ENCODE data around the gene SINHCAF.

The SINHCAF gene

DNA sequence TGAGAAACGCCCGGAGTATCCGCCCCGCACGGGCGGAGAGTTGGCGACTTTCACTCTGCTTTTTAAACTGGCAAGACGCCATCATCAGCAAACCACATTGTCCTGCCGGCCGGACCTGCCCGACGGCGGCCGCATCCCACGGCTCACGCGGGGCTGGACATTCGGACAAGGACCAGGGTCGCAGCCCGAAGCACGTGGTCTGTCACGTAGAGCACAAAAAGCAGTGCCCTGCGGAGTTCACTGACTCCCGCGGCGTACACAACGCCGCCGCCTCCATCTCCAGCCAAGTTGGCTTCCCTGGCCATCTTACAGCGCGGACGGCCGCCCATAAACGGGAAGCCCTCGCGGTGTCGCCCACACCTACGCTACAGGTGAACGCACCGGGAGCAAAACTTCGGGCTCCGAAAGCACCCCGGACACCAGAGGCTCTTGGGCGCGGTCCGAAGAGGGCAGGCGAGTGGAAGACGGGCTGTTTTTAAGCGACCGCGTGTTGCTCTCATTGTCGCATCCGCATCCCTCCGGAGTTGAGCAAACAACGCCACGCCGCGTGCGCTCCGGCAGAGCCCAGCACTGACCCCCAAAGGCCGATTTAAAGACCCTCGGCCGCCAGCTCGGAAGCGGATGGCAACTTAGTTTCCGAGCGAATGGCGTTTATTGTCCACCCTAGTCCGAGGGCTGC, 966 bp downstream of the SINHCAF start:
- no peaks in the 10 kb centered on the region for H3K9me2 ChIP-seq (replicated peaks; ENCODE audit: control insufficient read depth, low read length)
- peaks cover 43% of the 10 kb centered on the region for H3K4me1 ChIP-seq (ENCODE audit: control insufficient read depth, low read length)
- H3K27me3 ChIP-seq (ENCODE audit: control insufficient read depth, low read length) = no peaks in the 10 kb centered on the region

DNA sequence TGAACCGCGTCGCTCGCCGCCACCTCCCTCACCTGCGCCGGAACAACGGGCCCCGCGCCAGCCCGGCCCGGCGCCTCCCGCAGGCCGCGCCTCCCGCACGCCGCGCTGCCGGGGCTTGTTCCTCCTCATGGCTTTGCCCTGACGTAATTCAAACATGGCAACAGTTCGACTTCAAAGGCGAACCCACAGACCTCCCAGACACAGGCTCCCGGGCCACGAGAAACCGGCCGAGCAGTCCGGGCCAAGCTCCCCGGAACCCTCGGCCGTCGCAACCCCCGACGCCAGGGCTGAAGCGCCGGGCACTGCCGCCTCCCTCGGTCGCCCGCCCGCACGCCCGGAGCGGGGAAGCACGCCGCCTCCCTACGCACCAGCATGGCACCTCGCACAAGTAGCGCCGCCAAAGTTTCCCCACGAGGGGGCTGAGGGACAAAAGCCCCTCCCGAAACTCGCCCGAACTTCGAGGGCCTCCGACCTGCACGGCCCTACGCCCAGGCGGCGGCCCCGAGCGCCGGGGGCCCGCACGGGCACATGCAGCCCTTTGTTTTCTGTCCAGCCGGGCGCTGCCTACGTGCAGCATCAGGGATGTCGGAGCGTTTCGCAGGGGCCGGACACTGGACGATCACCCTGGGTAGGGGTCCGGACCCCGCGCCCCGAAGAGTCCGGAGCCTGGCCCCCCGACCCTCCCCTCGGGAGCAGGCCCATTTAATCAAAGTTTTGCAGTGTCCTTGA, 1.7 kb downstream of the SINHCAF start:
- H3K4me3 ChIP-seq (ENCODE audit: low read length) = peak overlapping the region; percentile 87
- H3K36me3 ChIP-seq (ENCODE audit: control insufficient read depth, low read length) = peaks cover 49% of the 10 kb centered on the region
- TF ChIP-seq, protein P1, sequence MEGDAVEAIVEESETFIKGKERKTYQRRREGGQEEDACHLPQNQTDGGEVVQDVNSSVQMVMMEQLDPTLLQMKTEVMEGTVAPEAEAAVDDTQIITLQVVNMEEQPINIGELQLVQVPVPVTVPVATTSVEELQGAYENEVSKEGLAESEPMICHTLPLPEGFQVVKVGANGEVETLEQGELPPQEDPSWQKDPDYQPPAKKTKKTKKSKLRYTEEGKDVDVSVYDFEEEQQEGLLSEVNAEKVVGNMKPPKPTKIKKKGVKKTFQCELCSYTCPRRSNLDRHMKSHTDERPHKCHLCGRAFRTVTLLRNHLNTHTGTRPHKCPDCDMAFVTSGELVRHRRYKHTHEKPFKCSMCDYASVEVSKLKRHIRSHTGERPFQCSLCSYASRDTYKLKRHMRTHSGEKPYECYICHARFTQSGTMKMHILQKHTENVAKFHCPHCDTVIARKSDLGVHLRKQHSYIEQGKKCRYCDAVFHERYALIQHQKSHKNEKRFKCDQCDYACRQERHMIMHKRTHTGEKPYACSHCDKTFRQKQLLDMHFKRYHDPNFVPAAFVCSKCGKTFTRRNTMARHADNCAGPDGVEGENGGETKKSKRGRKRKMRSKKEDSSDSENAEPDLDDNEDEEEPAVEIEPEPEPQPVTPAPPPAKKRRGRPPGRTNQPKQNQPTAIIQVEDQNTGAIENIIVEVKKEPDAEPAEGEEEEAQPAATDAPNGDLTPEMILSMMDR (IDR thresholded peaks at IDR 0.05; ENCODE audit: low read depth, low read length, poor library complexity, severe bottlenecking) = no peak
- no peak for TF ChIP-seq EZH2phosphoT487 (IDR thresholded peaks at IDR 0.05; ENCODE audit: borderline replicate concordance, low read length)
- H3K9me2 ChIP-seq (replicated peaks; ENCODE audit: control insufficient read depth, low read length) = no peaks in the 10 kb centered on the region
- peaks cover 69% of the 10 kb centered on the region for H3K79me2 ChIP-seq (ENCODE audit: control insufficient read depth, low read length)
- H4K20me1 ChIP-seq (ENCODE audit: control insufficient read depth, insufficient read depth, low read depth, low read length) = peaks cover 23% of the 10 kb centered on the region; the same call in 1 of the 2 replicates
- H3K4me2 ChIP-seq (ENCODE audit: low read length) = peak overlapping the region; percentile 86
- H3F3A ChIP-seq (ENCODE audit: control insufficient read depth, insufficient read depth) = peaks cover 15% of the 10 kb centered on the region
- H3K27me3 ChIP-seq (ENCODE audit: control insufficient read depth, low read length) = no peaks in the 10 kb centered on the region
- H3K4me1 ChIP-seq (ENCODE audit: control insufficient read depth, low read length) = peaks cover 50% of the 10 kb centered on the region
- no peaks in the 10 kb centered on the region for H3K9me3 ChIP-seq (ENCODE audit: control insufficient read depth, insufficient read depth, low read length)
- peak overlapping the region; percentile 72 for H3K27ac ChIP-seq (ENCODE audit: low read depth, low read length)

More for the DNA sequence above, 966 bp downstream of the SINHCAF start:
- peak overlapping the region; percentile 86 for H3K4me2 ChIP-seq (ENCODE audit: low read length)
- H3F3A ChIP-seq (ENCODE audit: control insufficient read depth, insufficient read depth) = peaks cover 9% of the 10 kb centered on the region
- H3K27ac ChIP-seq (ENCODE audit: low read depth, low read length) = peak overlapping the region; percentile 72
- TF ChIP-seq, protein P1 (IDR thresholded peaks at IDR 0.05; ENCODE audit: low read depth, low read length, poor library complexity, severe bottlenecking) = no peak
- TF ChIP-seq EZH2phosphoT487 (IDR thresholded peaks at IDR 0.05; ENCODE audit: borderline replicate concordance, low read length) = no peak
- H3K79me2 ChIP-seq (ENCODE audit: control insufficient read depth, low read length) = peaks cover 62% of the 10 kb centered on the region
- peak overlapping the region; percentile 87 for H3K4me3 ChIP-seq (ENCODE audit: low read length)
- peaks cover 16% of the 10 kb centered on the region; the same call in 1 of the 2 replicates for H4K20me1 ChIP-seq (ENCODE audit: control insufficient read depth, insufficient read depth, low read depth, low read length)
- no peaks in the 10 kb centered on the region for H3K9me3 ChIP-seq (ENCODE audit: control insufficient read depth, insufficient read depth, low read length)
- peaks cover 44% of the 10 kb centered on the region for H3K36me3 ChIP-seq (ENCODE audit: control insufficient read depth, low read length)

DNA sequence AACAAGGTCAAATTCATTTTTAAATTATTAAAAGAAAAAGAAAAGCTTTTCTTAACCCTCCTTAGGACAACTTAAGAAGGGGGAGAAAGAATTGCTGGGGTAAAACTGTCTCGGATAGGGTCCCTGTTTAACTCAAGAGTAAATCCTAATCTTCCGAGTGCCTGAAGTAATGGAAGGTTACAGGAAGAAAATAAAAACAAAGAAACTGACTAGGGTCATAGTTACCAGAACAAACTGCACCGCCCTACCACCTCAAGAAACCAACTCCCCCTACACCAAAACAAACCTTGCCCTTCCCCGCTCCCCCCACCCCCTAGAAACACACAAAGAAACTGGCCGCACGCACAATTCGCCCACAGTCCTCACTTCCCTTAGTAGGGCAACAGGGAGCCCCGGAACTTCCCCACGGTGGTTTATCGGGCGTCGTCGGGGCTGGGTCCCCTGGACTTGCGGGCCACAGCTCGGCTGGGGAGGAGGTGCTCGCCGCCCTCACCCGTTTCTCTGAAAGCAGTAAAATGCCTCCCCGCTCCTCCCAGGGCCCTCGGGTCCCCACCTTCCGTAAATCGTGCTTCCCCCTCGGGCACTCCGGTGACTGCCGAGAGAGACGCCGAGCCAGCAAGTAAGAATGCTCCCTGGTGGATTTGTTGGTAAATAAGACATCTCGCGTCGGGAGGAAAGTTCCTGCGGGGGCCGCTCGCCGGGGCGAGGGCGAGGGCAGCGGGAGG, 2.4 kb downstream of the SINHCAF start:
- TF ChIP-seq EZH2phosphoT487 (IDR thresholded peaks at IDR 0.05; ENCODE audit: borderline replicate concordance, low read length) = no peak
- TF ChIP-seq, protein P1 (IDR thresholded peaks at IDR 0.05; ENCODE audit: low read depth, low read length, poor library complexity, severe bottlenecking) = no peak
- H3K27me3 ChIP-seq (ENCODE audit: control insufficient read depth, low read length) = no peaks in the 10 kb centered on the region
- H3F3A ChIP-seq (ENCODE audit: control insufficient read depth, insufficient read depth) = peaks cover 17% of the 10 kb centered on the region
- H3K79me2 ChIP-seq (ENCODE audit: control insufficient read depth, low read length) = peaks cover 76% of the 10 kb centered on the region
- H3K4me3 ChIP-seq (ENCODE audit: low read length) = peak overlapping the region; percentile 87
- H3K4me2 ChIP-seq (ENCODE audit: low read length) = peak overlapping the region; percentile 86
- H4K20me1 ChIP-seq (ENCODE audit: control insufficient read depth, insufficient read depth, low read depth, low read length) = peaks cover 28% of the 10 kb centered on the region; the same call in 1 of the 2 replicates
- H3K27ac ChIP-seq (ENCODE audit: low read depth, low read length) = peak overlapping the region; percentile 72
- peaks cover 57% of the 10 kb centered on the region for H3K4me1 ChIP-seq (ENCODE audit: control insufficient read depth, low read length)
- no peaks in the 10 kb centered on the region for H3K9me3 ChIP-seq (ENCODE audit: control insufficient read depth, insufficient read depth, low read length)
- no peaks in the 10 kb centered on the region for H3K9me2 ChIP-seq (replicated peaks; ENCODE audit: control insufficient read depth, low read length)
- peaks cover 51% of the 10 kb centered on the region for H3K36me3 ChIP-seq (ENCODE audit: control insufficient read depth, low read length)
